ENCODE measurements around the gene RAB4A.

- TF ChIP-seq GATA3 (IDR thresholded peaks at IDR 0.05; ENCODE audit: low read depth, low read length) (no peak), GATA2 (IDR thresholded peaks at IDR 0.05; ENCODE audit: low read depth, low read length) (no peak)
Observed at GRCh38 chr1:229303855-229304254, 32.9 kb downstream of the RAB4A start.
